HCT116 (cell line): Measurements from ENCODE around the gene HS6ST1. TPM values are rescaled to one million over a fixed set of nuclear protein-coding genes. Genes with fewer than 3 reads are reported as not detected.
A peak's percentile ranks its signal among the peaks of the same experiment; 100 is the strongest.

Experiments
- ATAC-seq: fragments of 200-7000 bp; cut with Tn5 transposase; 2 replicates; pipeline ENCODE4 v1.9.1; 2020; ENCODE audit warnings: mild to moderate bottlenecking, moderate library complexity
- BruUV-seq: library from RNA; stranded (reverse); fragments of 400-500 nt; replicated peaks from 2 replicates; lab custom pipeline; 2021; lab: Mats Ljungman, UMichigan
- CTCF ChIA-PET: fragments of 300-600 bp; sonication (Branson Sonifier 250); formaldehyde crosslinking; loops from one replicate; lab custom pipeline; 2021; ENCODE audit warnings: antibody characterized with exemption; lab: Charles Lee
- POLR2A ChIA-PET: fragments of 300-600, 350-600 bp; sonication (Branson Sonifier 250); formaldehyde crosslinking; loops from one replicate; lab custom pipeline; 2021; ENCODE audit warnings: antibody characterized with exemption; lab: Charles Lee
- RAD21 ChIA-PET, 2 experiments: fragments of 300-600 bp; sonication (Branson Sonifier 250); formaldehyde crosslinking; loops; one replicate each; lab custom pipeline; 2023; ENCODE audit warnings: low total read pairs in 2 of 2; ENCODE audit not compliant: uncharacterized antibody in 2 of 2, unreplicated experiment in 2 of 2, low non-redundant PET in 1 of 2; lab: Charles Lee
- DNase-seq: peaks from one replicate; pipeline ENCODE4 v3.0.0-alpha.2; 2010; ENCODE audit warnings: low read depth, low spot score
- H2AFZ ChIP-seq: fragments of 200-600 bp; shearing (Covaris generic), sonication (generic); 2 replicates; pipeline ENCODE4 v1.6.1; 2017; ENCODE audit warnings: low read depth, mixed run types, mixed read lengths, antibody characterized with exemption, low read length; ENCODE audit not compliant: poor library complexity, severe bottlenecking
- H3K27ac ChIP-seq: 2 replicates; pipeline ENCODE4 v1.5.1; 2012; ENCODE audit warnings: low read depth, low read length
- H3K27me3 ChIP-seq: fragments of 200-600 bp; sonication (generic); 2 replicates; pipeline ENCODE4 v1.6.1; 2016; ENCODE audit warnings: mixed run types, low read length, mixed read lengths; ENCODE audit not compliant: insufficient read depth
- H3K36me3 ChIP-seq, 2 experiments: fragments of 200-500 bp in 1 of 2; fragments of 200-600 bp in 1 of 2; sonication (Bioruptor generic) in 1 of 2; sonication (generic) in 1 of 2; 2 replicates each; pipeline versions ENCODE4 v1.5.1 to v1.6.1; 2014 to 2016; ENCODE audit warnings: low read length in 2 of 2, inconsistent platforms in 1 of 2, mixed read lengths in 1 of 2, mixed run types in 1 of 2; ENCODE audit not compliant: insufficient read depth in 2 of 2, control insufficient read depth in 1 of 2
- H3K4me1 ChIP-seq, 2 experiments: fragments of 200-600 bp in 1 of 2; sonication (generic) in 1 of 2; 2 replicates each; pipeline versions ENCODE4 v1.5.1 to v1.6.1; 2012 to 2017; ENCODE audit warnings: low read length in 2 of 2, inconsistent platforms in 1 of 2, mild to moderate bottlenecking in 1 of 2, mixed read lengths in 1 of 2, mixed run types in 1 of 2, moderate library complexity in 1 of 2; ENCODE audit not compliant: insufficient read depth in 2 of 2, control insufficient read depth in 1 of 2
- H3K4me2 ChIP-seq: fragments of 200-600 bp; sonication (generic); 2 replicates; pipeline ENCODE4 v1.6.1; 2017; ENCODE audit warnings: mixed run types, low read length, mixed read lengths
- H3K4me3 ChIP-seq, 2 experiments: fragments of 200-600 bp in 1 of 2; sonication (generic) in 1 of 2; replicated peaks in 1 of 2; 2 replicates each; pipeline ENCODE4 v1.5.1; 2011 to 2016; ENCODE audit warnings: low read length in 2 of 2, control low read depth in 1 of 2, low read depth in 1 of 2, mild to moderate bottlenecking in 1 of 2, mixed read lengths in 1 of 2, mixed run types in 1 of 2
- H3K79me2 ChIP-seq: fragments of 200-600 bp; sonication (generic); 2 replicates; pipeline ENCODE4 v1.6.1; 2017; ENCODE audit warnings: mild to moderate bottlenecking, mixed run types, low read length, moderate library complexity, mixed read lengths; ENCODE audit not compliant: insufficient read depth
- H3K9ac ChIP-seq: fragments of 200-600 bp; sonication (generic); 2 replicates; pipeline ENCODE4 v1.6.1; 2016; ENCODE audit warnings: low read length, mixed read lengths
- H3K9me2 ChIP-seq: fragments of 200-600 bp; sonication (generic), shearing (Covaris generic); 2 replicates; pipeline ENCODE4 v1.6.1; 2017; ENCODE audit warnings: mixed run types, mild to moderate bottlenecking, moderate library complexity; ENCODE audit not compliant: insufficient read depth
- H3K9me3 ChIP-seq, 2 experiments: fragments of 200-500 bp in 1 of 2; fragments of 200-600 bp in 1 of 2; sonication (Bioruptor generic) in 1 of 2; sonication (generic) in 1 of 2; 2 replicates each; pipeline ENCODE4 v1.6.1; 2014 to 2017; ENCODE audit warnings: low read length in 2 of 2, mixed read lengths in 2 of 2, inconsistent platforms in 1 of 2, low read depth in 1 of 2, mild to moderate bottlenecking in 1 of 2, mixed run types in 1 of 2, moderate library complexity in 1 of 2; ENCODE audit not compliant: control insufficient read depth in 1 of 2, insufficient read depth in 1 of 2
- H4K20me1 ChIP-seq: fragments of 200-600 bp; sonication (generic), shearing (Covaris generic); 2 replicates; pipeline ENCODE4 v1.6.1; 2017; ENCODE audit warnings: mixed run types, mild to moderate bottlenecking, moderate library complexity; ENCODE audit not compliant: insufficient read depth
- EZH2phosphoT487 ChIP-seq: fragments of 200-600 bp; IDR thresholded peaks from 2 replicates; pipeline ENCODE4 v1.6.1; 2018; ENCODE audit warnings: antibody characterized with exemption, borderline replicate concordance
- POLR2A ChIP-seq: IDR thresholded peaks from 2 replicates; pipeline ENCODE4 v1.7.0; 2011; ENCODE audit warnings: borderline replicate concordance; ENCODE audit not compliant: insufficient read depth, insufficient read length; ENCODE audit errors: extremely low read depth
- POLR2AphosphoS5 ChIP-seq: IDR thresholded peaks from 2 replicates; pipeline ENCODE4 v1.6.1; 2011; ENCODE audit warnings: mild to moderate bottlenecking, low read depth, low read length, moderate library complexity
- YY1 ChIP-seq: IDR thresholded peaks from 2 replicates; pipeline ENCODE4 v1.6.1; 2011; ENCODE audit warnings: low read length, low read depth, moderate library complexity, mild to moderate bottlenecking; ENCODE audit not compliant: insufficient replicate concordance; ENCODE audit errors: extremely low read depth
- ZFX ChIP-seq: fragments of 450-650 bp; IDR thresholded peaks from 2 replicates; pipeline ENCODE4 v1.6.1; 2017
- intact Hi-C: fragments of 100-400 bp; cut with micrococcal nuclease; formaldehyde crosslinking; loops from 2 replicates; pipeline ENCODE4 v1.10.0; 2022
- total RNA-seq: library from RNA; stranded (reverse); gene quantifications from one replicate; pipeline ENCODE4 v1.2.1, GENCODE V29; 2021; ENCODE audit not compliant: unreplicated experiment
- TF ChIP-seq, protein P1 (sequence below), 3 experiments: fragments of 200-600 bp in 1 of 3; sonication (generic) in 1 of 3; IDR thresholded peaks in 2 of 3; conservative IDR thresholded peaks in 1 of 3; 2 replicates each; pipeline ENCODE4 v1.5.1; 2012 to 2017; ENCODE audit warnings: low read depth in 2 of 3, low read length in 2 of 3, antibody characterized with exemption in 1 of 3, borderline replicate concordance in 1 of 3, control low read depth in 1 of 3, mild to moderate bottlenecking in 1 of 3, mixed read lengths in 1 of 3, mixed run types in 1 of 3, moderate library complexity in 1 of 3; ENCODE audit not compliant: insufficient read depth in 1 of 3

The HS6ST1 gene
- total RNA-seq, 1 experiment from 2014 or later, result 35.0 TPM

DNA sequence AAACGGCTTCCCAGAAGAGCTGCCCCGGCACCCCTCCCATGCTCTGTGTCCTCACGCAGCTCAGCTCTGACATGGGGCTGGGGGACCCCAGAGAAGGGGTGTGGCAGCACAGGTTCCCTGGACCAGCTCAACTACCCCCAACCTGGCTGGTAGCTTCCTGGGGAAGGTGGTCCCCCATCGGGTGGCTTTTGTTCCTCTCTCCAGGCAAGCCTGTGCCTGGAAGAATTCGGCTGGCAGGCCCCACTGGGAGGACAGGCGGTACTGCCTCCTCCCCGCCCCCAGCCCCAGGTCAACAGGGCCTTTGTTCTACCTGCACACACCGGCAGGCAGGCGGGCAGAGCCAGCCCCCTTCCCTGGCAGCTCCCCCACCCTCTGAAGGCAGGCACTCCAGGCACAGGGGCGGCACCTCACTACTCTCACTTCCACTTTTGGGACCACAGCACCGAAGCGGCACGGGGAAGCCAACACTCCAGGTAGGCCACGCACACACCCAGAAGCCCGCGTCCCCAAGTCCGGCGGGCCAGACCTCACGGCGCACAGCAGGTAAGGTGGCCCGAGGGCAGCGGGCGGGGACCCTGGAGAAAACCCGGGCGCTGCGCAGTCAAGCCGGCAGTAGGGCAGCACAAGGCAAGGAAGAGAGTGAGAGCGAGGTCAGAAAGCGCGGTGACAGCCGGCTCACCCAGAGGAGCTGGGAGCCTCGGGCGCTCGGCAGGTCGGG lies 1.3 kb downstream of the HS6ST1 start:
- intact Hi-C loops, result loop anchor here (10.0 kb wide), 1 partner anchor 253 kb away; no protein-coding TSS in a partner anchor
- ATAC-seq, result no peak
- peak overlapping the region; percentile 64 to 84 for H3K4me3 ChIP-seq
- TF ChIP-seq, protein P1, sequence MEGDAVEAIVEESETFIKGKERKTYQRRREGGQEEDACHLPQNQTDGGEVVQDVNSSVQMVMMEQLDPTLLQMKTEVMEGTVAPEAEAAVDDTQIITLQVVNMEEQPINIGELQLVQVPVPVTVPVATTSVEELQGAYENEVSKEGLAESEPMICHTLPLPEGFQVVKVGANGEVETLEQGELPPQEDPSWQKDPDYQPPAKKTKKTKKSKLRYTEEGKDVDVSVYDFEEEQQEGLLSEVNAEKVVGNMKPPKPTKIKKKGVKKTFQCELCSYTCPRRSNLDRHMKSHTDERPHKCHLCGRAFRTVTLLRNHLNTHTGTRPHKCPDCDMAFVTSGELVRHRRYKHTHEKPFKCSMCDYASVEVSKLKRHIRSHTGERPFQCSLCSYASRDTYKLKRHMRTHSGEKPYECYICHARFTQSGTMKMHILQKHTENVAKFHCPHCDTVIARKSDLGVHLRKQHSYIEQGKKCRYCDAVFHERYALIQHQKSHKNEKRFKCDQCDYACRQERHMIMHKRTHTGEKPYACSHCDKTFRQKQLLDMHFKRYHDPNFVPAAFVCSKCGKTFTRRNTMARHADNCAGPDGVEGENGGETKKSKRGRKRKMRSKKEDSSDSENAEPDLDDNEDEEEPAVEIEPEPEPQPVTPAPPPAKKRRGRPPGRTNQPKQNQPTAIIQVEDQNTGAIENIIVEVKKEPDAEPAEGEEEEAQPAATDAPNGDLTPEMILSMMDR (IDR thresholded peaks at IDR 0.05 in 2 of 3, conservative IDR thresholded peaks at IDR 0.05 in 1 of 3; ENCODE audit: borderline replicate concordance in 1 of 3, insufficient read depth in 1 of 3, low read depth in 2 of 3, low read length in 2 of 3), result no peak
- no peak for TF ChIP-seq EZH2phosphoT487
- TF ChIP-seq POLR2A, result no peak
- TF ChIP-seq YY1, result no peak
- TF ChIP-seq ZFX, result no peak
- TF ChIP-seq, all 23 proteins: peak for 0
- Histone ChIP-seq H3K9me3 (no peaks in the 10 kb centered on the region), H3K4me2 (peak overlapping the region; percentile 96), H3K4me1 (peaks cover 15 to 34% of the 10 kb centered on the region in 2 experiments; a peak in 3 of 4 replicates), H3K9ac (peak overlapping the region; percentile 73), H4K20me1 (peaks cover 6% of the 10 kb centered on the region; the same call in 1 of the 2 replicates), H2AFZ (no peak overlapping the region), H3K9me2 (no peaks in the 10 kb centered on the region), H3K27me3 (no peaks in the 10 kb centered on the region), H3K27ac (peak overlapping the region; percentile 30; the same call in 1 of the 2 replicates), H3K36me3 (peaks cover 0 to 12% of the 10 kb centered on the region in 2 experiments; a peak in 2 of 4 replicates), H3K79me2 (peaks cover 55% of the 10 kb centered on the region)
- BruUV-seq, result no TSS peak
- ChIA-PET RAD21 (no interaction called here), CTCF (no interaction called here), POLR2A (no interaction called here)
- DNase-seq, result no peak

DNA sequence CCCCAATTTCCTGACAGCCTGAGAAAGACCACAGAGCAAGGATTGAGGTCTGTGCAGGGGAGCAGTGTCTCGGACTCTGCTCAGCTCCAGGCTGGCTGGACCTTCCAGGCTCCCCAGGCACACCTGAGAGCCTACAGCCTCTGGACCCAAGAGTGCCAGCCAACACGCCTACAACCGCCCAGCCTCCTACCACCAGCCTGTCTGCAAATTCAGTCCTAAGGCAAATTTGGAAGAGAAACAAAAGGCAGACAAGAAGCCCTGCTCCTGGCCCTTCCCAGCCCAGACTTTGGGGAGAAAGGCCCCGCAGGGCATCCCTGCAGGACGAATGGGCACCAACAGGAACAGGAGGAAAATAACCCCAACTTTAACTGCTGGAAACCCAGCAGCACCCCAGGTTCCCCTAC lies 1.9 kb downstream of the HS6ST1 start:
- H3K27ac ChIP-seq, result no peak overlapping the region; the same call in 1 of the 2 replicates
- intact Hi-C loops, result loop anchor here (10.0 kb wide), 1 partner anchor 252 kb away; no protein-coding TSS in a partner anchor
- no peak overlapping the region for H2AFZ ChIP-seq
- H3K4me2 ChIP-seq, result peak overlapping the region; percentile 96
- peak overlapping the region; percentile 64 to 84 for H3K4me3 ChIP-seq
- H3K79me2 ChIP-seq, result peaks cover 61% of the 10 kb centered on the region
- ChIA-PET POLR2A (no interaction called here), CTCF (no interaction called here), RAD21 (no interaction called here)
- no peak for TF ChIP-seq POLR2AphosphoS5
- no peaks in the 10 kb centered on the region for H3K9me3 ChIP-seq
- peaks cover 15 to 32% of the 10 kb centered on the region in 2 experiments; a peak in 3 of 4 replicates for H3K4me1 ChIP-seq
- ATAC-seq (no peak), DNase-seq (no peak)
- peaks cover 6% of the 10 kb centered on the region; the same call in 1 of the 2 replicates for H4K20me1 ChIP-seq
- peak overlapping the region; percentile 73 for H3K9ac ChIP-seq
- no TSS peak for BruUV-seq
- H3K9me2 ChIP-seq, result no peaks in the 10 kb centered on the region
- no peaks in the 10 kb centered on the region for H3K27me3 ChIP-seq
- peaks cover 0 to 12% of the 10 kb centered on the region in 2 experiments; a peak in 2 of 4 replicates for H3K36me3 ChIP-seq
